A673 (cell line): ENCODE measurements around the gene EPB41. TPM values are rescaled to one million over a fixed set of nuclear protein-coding genes. Genes with fewer than 3 reads are reported as not detected.

Experiments
- BruUV-seq: library from RNA; stranded (reverse); fragments of 400-500 nt; replicated peaks from 2 replicates; lab custom pipeline; 2021; lab: Mats Ljungman, UMichigan
- CTCF ChIA-PET: fragments of 300-600 bp; sonication (Branson Sonifier 250); formaldehyde crosslinking; loops from one replicate; lab custom pipeline; 2022; ENCODE audit warnings: antibody characterized with exemption; lab: Charles Lee
- POLR2A ChIA-PET: fragments of 300-600 bp; sonication (Branson Sonifier 250); formaldehyde crosslinking; loops from one replicate; lab custom pipeline; 2022; ENCODE audit warnings: antibody characterized with exemption; ENCODE audit not compliant: low non-redundant PET; lab: Charles Lee
- DNase-seq: peaks from one replicate; pipeline ENCODE4 v3.0.0-alpha.2; 2015; ENCODE audit warnings: low spot score
- H3K27ac ChIP-seq: fragments of 200-600 bp; sonication (generic); 2 replicates; pipeline ENCODE4 v1.5.1; 2016; ENCODE audit warnings: mixed run types, low read depth, mild to moderate bottlenecking, mixed read lengths, antibody characterized with exemption, low read length; ENCODE audit not compliant: poor library complexity, severe bottlenecking
- H3K27me3 ChIP-seq: fragments of 200-600 bp; sonication (generic); replicated peaks from 2 replicates; pipeline ENCODE4 v1.6.1; 2017; ENCODE audit warnings: mixed run types, low read depth, mild to moderate bottlenecking, mixed read lengths, antibody characterized with exemption, low read length; ENCODE audit not compliant: insufficient read depth, poor library complexity
- H3K36me3 ChIP-seq: fragments of 200-600 bp; sonication (generic); 2 replicates; pipeline ENCODE4 v1.6.1; 2016; ENCODE audit warnings: mixed run types, mild to moderate bottlenecking, mixed read lengths, antibody characterized with exemption, low read length; ENCODE audit not compliant: insufficient read depth, poor library complexity, severe bottlenecking
- H3K4me1 ChIP-seq: fragments of 200-600 bp; sonication (generic); 2 replicates; pipeline ENCODE4 v1.6.1; 2017; ENCODE audit warnings: mixed run types, mild to moderate bottlenecking, mixed read lengths, antibody characterized with exemption, low read length; ENCODE audit not compliant: insufficient read depth, poor library complexity, severe bottlenecking
- H3K4me3 ChIP-seq: fragments of 200-600 bp; sonication (generic); 2 replicates; pipeline ENCODE4 v1.5.1; 2016; ENCODE audit warnings: low read depth, mixed run types, mild to moderate bottlenecking, mixed read lengths, low read length; ENCODE audit not compliant: poor library complexity, severe bottlenecking
- H3K9me3 ChIP-seq: fragments of 200-600 bp; sonication (generic); 2 replicates; pipeline ENCODE4 v1.6.1; 2016; ENCODE audit warnings: mixed run types, low read depth, mild to moderate bottlenecking, mixed read lengths, antibody characterized with exemption, low read length; ENCODE audit not compliant: poor library complexity, severe bottlenecking
- CTCF ChIP-seq: fragments of 300-800, 200-600 bp; sonication (generic); conservative IDR thresholded peaks from 2 replicates; pipeline ENCODE4 v1.5.1; 2017; ENCODE audit warnings: low read depth, mild to moderate bottlenecking, antibody characterized with exemption, low read length, moderate library complexity, mixed read lengths
- EZH2 ChIP-seq: fragments of 200-600 bp; sonication (generic); IDR thresholded peaks from 2 replicates; pipeline ENCODE4 v1.6.1; 2017; ENCODE audit warnings: borderline replicate concordance, low read depth, mild to moderate bottlenecking, mixed read lengths, antibody characterized with exemption, low read length; ENCODE audit not compliant: poor library complexity, severe bottlenecking
- intact Hi-C: fragments of 100-400 bp; cut with micrococcal nuclease; formaldehyde crosslinking; loops from one replicate; pipeline ENCODE4 v1.10.0; 2022; ENCODE audit not compliant: unreplicated experiment
- total RNA-seq: library from RNA; stranded (reverse); gene quantifications from 2 replicates; pipeline ENCODE4 v1.2.3, GENCODE V29; 2021

The EPB41 gene
- total RNA-seq, 1 experiment from 2014 or later, result 337 TPM

- ChIA-PET CTCF (no interaction called here), POLR2A (no interaction called here)
- DNase-seq, result no peak
- Histone ChIP-seq H3K27me3 (no peaks in the 10 kb centered on the region), H3K4me1 (peaks cover under 1% of the 10 kb centered on the region), H3K36me3 (no peaks in the 10 kb centered on the region), H3K9me3 (peaks cover 5% of the 10 kb centered on the region), H3K4me3 (no peak overlapping the region), H3K27ac (no peak overlapping the region)
- TF ChIP-seq EZH2 (no peak), CTCF (no peak)
- intact Hi-C loops, result no loop called here
- BruUV-seq, result no TSS peak
These were observed 19.5 kb downstream of the EPB41 start for GRCh38 chr1:28933918-28934317.

GRCh38 chr1:28934676-28935075, 20.3 kb downstream of the EPB41 start:
- intact Hi-C loops, result no loop called here
- Histone ChIP-seq H3K27me3 (no peaks in the 10 kb centered on the region), H3K27ac (peak overlapping the region; percentile 10), H3K4me3 (no peak overlapping the region), H3K36me3 (no peaks in the 10 kb centered on the region), H3K9me3 (peaks cover 5% of the 10 kb centered on the region), H3K4me1 (peaks cover 3% of the 10 kb centered on the region)
- no peak for DNase-seq
- TF ChIP-seq EZH2 (no peak), CTCF (no peak)
- ChIA-PET CTCF (no interaction called here), POLR2A (no interaction called here)
- no TSS peak for BruUV-seq

- peaks cover 5% of the 10 kb centered on the region for H3K9me3 ChIP-seq
- no peak for TF ChIP-seq CTCF
- TF ChIP-seq EZH2, result no peak
- ChIA-PET CTCF (no interaction called here), POLR2A (no interaction called here)
- BruUV-seq, result no TSS peak
- no peak overlapping the region for H3K4me3 ChIP-seq
- H3K4me1 ChIP-seq, result peaks cover 8% of the 10 kb centered on the region
- no peaks in the 10 kb centered on the region for H3K27me3 ChIP-seq
- H3K36me3 ChIP-seq, result no peaks in the 10 kb centered on the region
- intact Hi-C loops, result no loop called here
- peak overlapping the region; percentile 10 for H3K27ac ChIP-seq
- DNase-seq, result no peak
These were observed 20.9 kb downstream of the EPB41 start for GRCh38 chr1:28935293-28935692.
